T47D (cell line): Measurements from ENCODE around the gene PRSS53.

Experiments used
- DNase-seq, 2 experiments: peaks; one replicate each; pipeline versions ENCODE4 v3.0.0 to v3.0.0-alpha.2; 2011 to 2012; ENCODE audit warnings: low read depth in 1 of 2, low spot score in 1 of 2
- JUND ChIP-seq: IDR thresholded peaks from 2 replicates; pipeline ENCODE4 v1.6.1; 2012; ENCODE audit warnings: low read depth
- in situ Hi-C: cut with HindIII; loops from 2 replicates; pipeline ENCODE4 v1.10.0; 2016; ENCODE audit warnings: low sequenced_read_pairs, low pct_unique_long_range_greater_than_20kb

The PRSS53 gene

DNA sequence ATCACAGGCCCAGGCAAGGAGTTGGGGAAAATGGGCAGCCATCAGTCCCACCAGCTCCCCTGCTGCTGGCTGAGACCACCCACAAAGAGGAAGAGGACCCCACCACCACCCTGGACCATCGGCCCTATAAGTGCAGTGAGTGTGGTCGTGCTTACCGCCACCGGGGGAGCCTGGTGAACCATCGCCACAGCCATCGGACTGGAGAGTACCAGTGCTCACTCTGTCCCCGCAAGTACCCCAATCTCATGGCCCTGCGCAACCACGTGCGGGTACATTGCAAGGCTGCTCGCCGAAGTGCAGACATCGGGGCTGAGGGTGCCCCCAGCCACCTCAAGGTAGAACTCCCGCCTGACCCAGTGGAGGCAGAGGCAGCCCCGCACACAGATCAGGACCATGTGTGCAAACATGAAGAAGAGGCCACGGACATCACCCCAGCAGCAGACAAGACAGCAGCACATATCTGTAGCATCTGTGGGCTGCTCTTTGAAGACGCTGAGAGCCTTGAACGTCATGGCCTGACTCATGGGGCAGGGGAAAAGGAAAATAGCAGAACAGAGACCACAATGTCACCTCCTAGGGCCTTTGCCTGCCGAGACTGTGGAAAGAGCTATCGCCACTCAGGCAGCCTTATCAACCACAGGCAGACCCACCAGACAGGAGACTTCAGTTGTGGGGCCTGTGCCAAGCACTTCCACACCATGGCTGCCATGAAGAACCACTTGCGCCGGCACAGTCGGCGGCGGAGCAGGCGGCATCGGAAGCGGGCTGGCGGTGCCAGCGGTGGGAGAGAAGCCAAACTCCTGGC is 10.9 kb downstream of the PRSS53 start:
- no peak for TF ChIP-seq JUND
- DNase-seq: no peak
- in situ Hi-C loops: no loop called here

DNA sequence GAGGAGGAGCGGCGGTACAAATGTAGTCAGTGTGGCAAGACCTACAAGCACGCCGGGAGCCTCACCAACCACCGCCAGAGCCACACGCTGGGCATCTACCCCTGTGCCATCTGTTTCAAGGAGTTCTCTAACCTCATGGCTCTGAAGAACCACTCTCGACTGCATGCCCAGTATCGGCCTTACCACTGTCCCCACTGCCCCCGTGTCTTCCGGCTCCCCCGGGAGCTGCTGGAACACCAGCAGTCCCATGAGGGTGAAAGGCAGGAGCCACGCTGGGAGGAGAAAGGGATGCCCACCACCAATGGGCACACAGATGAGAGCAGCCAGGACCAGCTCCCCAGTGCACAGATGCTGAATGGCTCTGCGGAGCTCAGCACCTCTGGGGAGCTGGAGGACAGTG is 11.7 kb downstream of the PRSS53 start:
- no peak for DNase-seq
- in situ Hi-C loops: no loop called here
- no peak for TF ChIP-seq JUND

DNA sequence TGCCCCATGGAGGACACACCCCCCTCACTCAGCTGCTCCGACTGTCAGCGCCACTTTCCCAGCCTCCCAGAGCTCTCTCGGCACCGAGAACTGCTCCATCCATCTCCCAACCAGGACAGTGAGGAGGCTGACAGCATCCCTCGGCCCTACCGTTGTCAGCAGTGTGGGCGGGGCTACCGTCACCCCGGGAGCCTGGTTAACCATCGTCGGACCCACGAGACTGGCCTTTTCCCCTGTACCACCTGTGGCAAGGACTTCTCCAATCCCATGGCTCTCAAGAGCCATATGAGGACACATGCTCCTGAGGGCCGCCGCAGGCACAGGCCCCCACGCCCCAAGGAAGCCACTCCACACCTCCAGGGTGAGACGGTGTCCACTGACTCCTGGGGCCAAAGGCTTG is 12.4 kb downstream of the PRSS53 start:
- no peak for TF ChIP-seq JUND
- in situ Hi-C loops: no loop called here
- no peak for DNase-seq

DNA sequence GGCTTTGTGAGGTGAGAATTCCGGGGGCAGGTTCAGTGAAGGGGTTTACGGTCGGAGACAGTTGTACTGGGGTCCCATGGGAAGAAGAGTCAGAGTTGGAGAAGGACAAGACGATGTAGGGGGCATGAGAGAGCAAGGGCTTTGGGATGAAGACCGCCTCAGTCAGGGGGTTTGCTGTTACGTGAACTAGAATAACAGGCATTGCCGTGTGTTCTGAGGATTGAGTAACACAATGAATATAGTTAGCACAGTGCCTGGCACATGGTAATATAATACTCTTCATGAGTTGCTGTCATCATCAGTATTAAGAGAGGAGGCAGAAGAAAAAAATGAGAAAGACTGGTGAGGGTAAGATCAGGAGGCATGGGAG is 13.9 kb downstream of the PRSS53 start:
- DNase-seq: peak in 1 of 2 experiments; percentile 24
- in situ Hi-C loops: no loop called here
- no peak for TF ChIP-seq JUND

DNA sequence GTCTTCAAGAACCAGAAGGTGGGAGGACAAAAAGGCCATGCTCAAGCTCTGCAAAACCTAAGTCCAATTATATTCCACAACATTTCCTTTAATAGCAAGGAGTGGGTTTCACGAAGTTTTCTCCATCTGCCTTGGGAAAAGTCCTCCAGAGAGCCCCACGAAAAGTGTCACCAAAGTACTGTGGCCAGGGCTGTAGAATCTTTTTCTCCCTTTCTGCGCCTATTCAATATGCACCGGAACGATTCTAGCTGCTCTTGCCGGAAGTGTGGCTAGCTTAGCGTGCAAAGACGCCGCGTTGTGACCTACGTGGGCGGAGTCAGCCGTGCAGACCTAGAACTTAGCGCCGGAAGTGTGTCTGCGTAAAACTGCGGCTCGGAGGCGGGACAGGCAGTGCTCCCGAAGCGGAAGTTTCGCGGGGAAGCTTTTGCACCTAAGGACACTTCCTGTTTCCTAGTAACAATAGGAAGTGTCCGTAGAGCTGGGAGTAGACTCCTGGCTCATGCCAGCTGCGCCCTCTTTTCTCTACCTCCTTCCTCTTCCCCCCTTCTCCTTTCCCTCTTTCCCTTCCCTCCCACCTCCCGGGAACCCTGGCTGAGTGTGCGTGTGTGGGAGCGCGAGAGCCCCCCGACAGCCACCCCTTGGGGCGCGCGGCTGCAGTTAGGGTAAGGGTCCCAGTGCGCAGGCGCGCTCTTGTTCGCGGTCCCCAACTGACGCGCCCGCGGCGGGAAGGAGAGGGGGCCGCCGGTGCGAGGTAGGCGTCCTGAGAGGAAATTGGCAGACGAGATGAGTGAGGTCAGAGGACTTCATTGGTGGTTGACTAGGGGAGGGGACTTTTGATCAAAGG is 14.6 kb downstream of the PRSS53 start, which contains the start of the genes ZNF646 and ZNF668:
Gene ZNF646 (plus strand): TSS at position 453 of the 844 bp plus-strand sequence. CDS start 1,903 bp downstream, outside the sequence.
Gene ZNF668 (minus strand): TSS at position 271 of the 844 bp plus-strand sequence. CDS start 9,781 bp downstream, outside the sequence.
- peak; percentile 98 to 99 for DNase-seq
- in situ Hi-C loops: no loop called here
- no peak for TF ChIP-seq JUND

DNA sequence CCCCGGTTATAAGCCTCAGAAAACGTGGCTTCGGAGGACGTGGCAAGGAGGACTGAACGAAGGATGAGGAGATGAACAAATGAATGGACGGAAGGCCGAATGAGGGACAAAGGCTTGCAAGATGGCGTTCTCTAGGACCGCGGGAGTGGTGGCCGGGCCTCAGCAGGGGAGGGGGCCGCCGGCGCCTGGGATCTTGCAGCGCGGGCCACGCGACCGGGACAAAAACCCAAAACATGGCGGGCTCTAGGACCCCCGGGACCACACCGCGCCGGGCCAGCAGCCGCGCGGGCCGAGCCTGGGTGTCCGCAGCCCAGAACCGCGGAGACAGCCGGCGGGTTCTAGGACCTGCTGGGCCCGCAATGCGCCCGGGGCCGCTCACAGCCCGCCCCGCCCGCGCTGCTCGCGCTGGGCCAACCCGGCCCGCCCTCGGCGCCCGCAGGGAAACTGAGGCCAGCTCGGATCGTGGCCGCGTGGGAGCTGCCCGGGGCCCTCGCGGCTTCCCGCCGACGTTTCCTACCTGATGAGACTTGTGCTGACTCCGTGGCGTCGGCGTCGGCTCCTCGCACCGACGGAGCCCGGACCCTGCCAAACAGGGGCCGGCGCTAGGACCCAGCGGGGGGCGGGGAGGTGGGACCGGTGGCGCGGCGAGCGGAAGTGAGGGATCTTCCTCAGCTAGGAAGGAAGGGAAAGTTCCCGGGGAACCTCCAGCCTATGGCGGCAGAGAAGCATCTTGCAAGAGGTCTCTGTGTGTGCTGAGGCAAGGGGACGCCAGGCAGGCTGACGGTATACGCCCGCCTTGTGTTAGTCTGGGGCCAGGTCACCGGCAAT is 15.4 kb downstream of the PRSS53 start:
- TF ChIP-seq JUND: no peak
- DNase-seq: peak; percentile 86 to 92
- in situ Hi-C loops: no loop called here

DNA sequence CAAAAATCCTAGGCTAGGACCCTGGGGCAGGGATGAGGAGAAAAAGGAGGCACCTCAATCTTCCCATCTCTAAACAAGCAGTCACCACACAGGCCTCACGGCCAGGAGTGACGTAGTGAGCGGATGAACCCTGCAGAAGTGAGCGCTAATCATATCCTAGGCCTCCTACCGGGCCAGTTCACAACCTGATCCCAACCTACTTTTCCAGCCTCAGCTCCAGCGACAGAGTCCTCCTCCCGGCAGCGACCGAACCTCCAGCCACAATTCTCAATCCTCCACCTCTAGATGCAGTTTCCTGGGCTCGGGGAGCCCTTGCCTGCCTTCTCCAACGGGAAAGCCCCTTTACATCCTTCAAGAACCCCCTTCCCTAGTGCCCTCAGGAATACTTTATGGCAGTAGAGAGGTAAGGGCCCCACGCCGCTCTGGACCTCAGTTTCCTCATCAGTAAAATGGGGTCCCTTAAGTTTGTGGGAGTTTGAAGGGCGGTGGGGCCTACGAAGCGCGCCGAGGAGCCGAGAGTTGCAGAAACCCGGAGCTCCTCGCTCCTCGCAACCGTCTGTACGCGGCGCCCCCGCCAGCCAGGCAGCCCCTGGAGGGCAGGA is 16.1 kb downstream of the PRSS53 start:
- in situ Hi-C loops: no loop called here
- DNase-seq: peak; percentile 70 to 81
- no peak for TF ChIP-seq JUND

DNA sequence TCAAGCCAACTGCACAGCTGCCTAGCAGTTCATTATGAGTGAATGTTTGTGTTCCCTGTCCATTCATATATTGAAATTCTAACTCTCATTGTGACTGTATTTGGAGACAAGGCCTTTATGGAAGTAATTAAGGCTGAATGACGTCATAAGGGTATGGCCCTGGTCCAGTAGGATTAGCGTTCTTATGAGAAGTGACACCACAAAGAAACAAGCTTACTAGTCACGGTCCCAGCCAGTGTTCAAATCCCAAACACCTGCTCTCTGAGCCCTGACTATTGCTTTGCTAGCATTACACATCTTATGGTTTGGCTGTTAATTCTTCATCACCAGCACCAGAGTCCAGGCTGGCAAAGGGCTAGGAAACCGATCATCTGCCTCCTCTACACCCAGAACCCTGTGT is 16.9 kb downstream of the PRSS53 start:
- DNase-seq: no peak
- no peak for TF ChIP-seq JUND
- in situ Hi-C loops: no loop called here

DNA sequence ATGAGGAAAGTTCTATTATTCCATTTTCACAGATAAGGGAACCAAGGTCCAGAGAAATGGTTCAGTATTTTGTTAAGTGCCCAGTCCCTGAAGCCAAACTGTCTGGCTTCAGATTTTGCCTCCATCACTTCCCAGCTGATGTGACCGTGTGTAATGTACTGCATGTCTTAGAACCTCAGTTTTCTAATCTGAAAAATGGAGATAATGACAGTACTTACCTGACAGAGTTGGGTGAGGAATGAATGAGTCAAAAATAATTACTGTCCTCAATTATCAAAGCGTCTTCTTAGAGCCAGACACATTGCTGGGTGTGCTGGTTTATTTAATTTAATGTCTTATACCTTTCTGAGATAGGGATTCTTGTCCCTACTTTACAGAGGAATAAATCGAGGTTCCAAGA is 21.4 kb downstream of the PRSS53 start:
- no peak for TF ChIP-seq JUND
- in situ Hi-C loops: no loop called here
- no peak for DNase-seq

DNA sequence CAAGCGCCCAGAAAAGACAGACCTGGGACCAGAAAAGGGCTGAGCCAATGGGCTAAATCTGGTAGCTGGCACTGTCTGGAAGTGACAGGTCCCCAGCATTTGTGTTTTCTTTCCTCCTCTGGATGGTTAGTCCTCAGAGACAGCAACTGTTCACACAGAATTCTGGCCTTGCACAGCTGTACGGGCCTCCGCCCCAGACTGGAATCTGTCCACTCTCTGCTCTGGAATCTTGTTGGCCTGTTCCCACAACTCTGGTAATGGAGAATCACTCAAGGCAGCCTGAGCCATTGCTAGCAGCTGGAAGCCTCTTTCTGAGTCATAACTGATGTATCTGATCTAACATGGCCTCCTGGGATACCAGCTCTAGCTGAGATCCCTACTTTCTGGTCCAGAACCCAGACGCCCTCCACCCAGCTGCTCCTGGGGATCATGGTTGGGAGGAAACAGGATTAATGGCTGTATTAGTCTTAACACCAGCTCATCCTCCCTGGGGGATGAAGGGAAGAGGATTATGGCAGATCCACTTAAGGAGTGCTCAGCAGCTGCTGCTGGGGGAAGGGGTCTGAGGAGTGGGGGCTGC is 23.8 kb downstream of the PRSS53 start:
- in situ Hi-C loops: no loop called here
- DNase-seq: no peak
- TF ChIP-seq JUND: no peak

DNA sequence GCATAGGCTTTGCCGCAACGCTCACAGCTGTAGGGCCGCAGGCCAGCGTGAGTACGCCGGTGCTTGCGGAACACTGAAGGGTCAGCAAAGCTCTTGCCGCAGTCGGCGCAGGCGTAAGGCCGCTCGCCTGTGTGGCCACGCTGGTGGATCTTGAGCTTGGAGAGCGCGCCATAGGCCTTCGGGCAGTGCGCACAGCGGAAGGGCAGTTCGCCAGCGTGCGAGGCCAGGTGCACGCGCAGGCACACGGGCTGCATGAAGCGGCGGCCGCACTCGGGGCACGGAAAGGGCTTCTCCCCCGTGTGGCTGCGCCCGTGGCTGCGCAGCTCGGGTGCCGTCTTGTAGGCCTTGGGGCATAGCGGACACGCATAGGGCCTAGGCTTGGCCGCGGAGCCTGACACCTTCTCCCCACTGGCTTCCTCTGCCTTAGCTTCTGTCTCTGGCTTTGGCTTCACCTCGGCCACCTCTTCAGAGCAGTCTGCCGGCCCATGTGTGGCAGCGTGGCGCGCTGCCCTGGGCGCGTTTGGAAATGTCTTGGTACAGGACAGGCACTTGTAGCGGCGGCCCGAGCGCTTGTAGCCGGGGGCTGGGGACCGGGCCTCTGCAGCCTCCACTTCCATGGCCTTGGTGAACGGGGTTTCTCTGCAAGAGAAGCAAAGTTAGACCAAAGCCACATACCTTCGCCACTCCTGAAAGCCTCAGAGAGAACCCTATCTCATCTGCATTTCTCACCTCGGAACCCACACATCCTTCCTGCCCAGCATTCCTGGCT is 24.7 kb downstream of the PRSS53 start:
- no peak for DNase-seq
- no peak for TF ChIP-seq JUND
- in situ Hi-C loops: no loop called here
